ENCODE results near the gene MAGI2. TPM values are rescaled to one million over a fixed set of nuclear protein-coding genes. Genes with fewer than 3 reads are reported as not detected.

MAGI2 gene
- total RNA-seq, 1 experiment from 2014 or later, result 14.3 TPM

GRCh38 chr7:78734626-78735025 lies 718.8 kb downstream of the MAGI2 start:
- no peak overlapping the region for H4K8ac ChIP-seq (replicated peaks; ENCODE audit: insufficient read length, low read depth, low read length)
- no peak overlapping the region for H3K4me2 ChIP-seq (ENCODE audit: insufficient read depth, insufficient read length, low read length)
- Mint-ChIP-seq H3K4me3 (no peak overlapping the region), H3K9me3 (no peaks in the 10 kb centered on the region), H3K27ac (peak overlapping the region in 1 of 3 experiments; percentile 18; a peak in 2 of 7 replicates), H3K36me3 (ENCODE audit: insufficient read depth in 1 of 3, low read depth in 3 of 3) (0 out of 7 replicates have a peak, but pooled peaks cover 0 to 1% (median 0%) of the 10 kb centered on the region in 3 experiments), H3K27me3 (ENCODE audit: low read depth) (no peaks in the 10 kb centered on the region), H3K4me1 (peaks cover 0 to 4% of the 10 kb centered on the region in 2 experiments; a peak in 1 of 4 replicates)
- H3K27me3 ChIP-seq (ENCODE audit: insufficient read depth, low read length), result no peaks in the 10 kb centered on the region
- no peak overlapping the region for H3T11ph ChIP-seq (ENCODE audit: low read length)
- H2BK12ac ChIP-seq (ENCODE audit: insufficient read length, low read depth, low read length), result no peak overlapping the region
- H4K91ac ChIP-seq (ENCODE audit: insufficient read length, low read depth, low read length), result no peak overlapping the region
- no peak overlapping the region for H3K18ac ChIP-seq (ENCODE audit: insufficient read length, low read depth, low read length)
- H4K5ac ChIP-seq (ENCODE audit: insufficient read length, low read depth, low read length), result no peak overlapping the region
- no peak overlapping the region for H3K4ac ChIP-seq (ENCODE audit: low read depth, low read length)
- H2BK20ac ChIP-seq (ENCODE audit: low read depth, low read length, poor library complexity, severe bottlenecking), result no peak overlapping the region
- H2BK5ac ChIP-seq (ENCODE audit: insufficient read length, low read length), result no peak overlapping the region
- no peaks in the 10 kb centered on the region for H3K79me1 ChIP-seq (ENCODE audit: insufficient read depth, low read depth, low read length, poor library complexity, severe bottlenecking)
- no peak overlapping the region for H3K14ac ChIP-seq (ENCODE audit: insufficient read depth, low read length)
- WGBS (ENCODE audit: extremely low coverage, insufficient read length, low lambda C conversion rate), result no CpG with 5 or more reads among the region's 6 CpGs
- no peak overlapping the region for H2AK5ac ChIP-seq (ENCODE audit: insufficient read length, low read length)
- H3K9me3 ChIP-seq (ENCODE audit: control insufficient read depth, low read depth, low read length), result no peaks in the 10 kb centered on the region
- no peaks in the 10 kb centered on the region for H4K20me1 ChIP-seq (ENCODE audit: control insufficient read depth, insufficient read depth, insufficient read length)
- H3K23ac ChIP-seq (ENCODE audit: insufficient read length, low read depth, low read length), result no peak overlapping the region
- H2AFZ ChIP-seq (ENCODE audit: low read length), result no peak overlapping the region
- H3K27ac ChIP-seq (ENCODE audit: insufficient read length, low read depth, low read length), result no peak overlapping the region
- no peak overlapping the region for H2BK15ac ChIP-seq (ENCODE audit: low read depth, low read length)
- H3K4me1 ChIP-seq (ENCODE audit: insufficient read depth, low read length), result no peaks in the 10 kb centered on the region; the same call in 1 of the 2 replicates
- no peak overlapping the region for H2BK120ac ChIP-seq (ENCODE audit: low read depth, low read length, poor library complexity, severe bottlenecking)
- no peak overlapping the region for H3K56ac ChIP-seq (ENCODE audit: insufficient read length, low read depth, low read length)
- no peak overlapping the region for H3K9ac ChIP-seq (ENCODE audit: extremely low read depth, insufficient read length, low read length)
- no peaks in the 10 kb centered on the region for H3K79me2 ChIP-seq (ENCODE audit: insufficient read depth, low read length)
- no peaks in the 10 kb centered on the region for H3K23me2 ChIP-seq (ENCODE audit: insufficient read length, low read depth, low read length, poor library complexity, severe bottlenecking)
- TF ChIP-seq CTCF (conservative IDR thresholded peaks at IDR 0.05), result no peak
- no peak for DNase-seq
